ENCODE data around the gene GPI.

DNA sequence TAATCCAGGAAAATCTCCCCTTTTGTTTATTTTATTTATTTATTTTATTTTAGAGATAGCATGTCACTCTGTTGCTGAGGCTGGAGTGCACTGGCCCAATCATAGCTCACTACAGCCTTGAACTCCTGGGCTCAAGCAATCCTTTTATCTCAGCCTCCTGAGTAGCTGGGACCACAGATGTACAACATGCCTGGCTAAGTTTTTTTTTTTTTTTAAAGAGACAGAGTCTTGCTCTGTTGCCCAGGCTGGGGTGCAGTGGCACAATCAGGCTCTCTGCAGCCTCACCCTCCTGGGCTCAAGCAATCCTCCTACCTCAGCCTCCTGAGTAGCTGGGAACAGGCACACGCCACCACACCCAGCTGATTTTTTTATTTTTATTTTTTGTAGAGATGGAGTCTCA is 32.9 kb downstream of the GPI start:
- TF ChIP-seq, protein P1, sequence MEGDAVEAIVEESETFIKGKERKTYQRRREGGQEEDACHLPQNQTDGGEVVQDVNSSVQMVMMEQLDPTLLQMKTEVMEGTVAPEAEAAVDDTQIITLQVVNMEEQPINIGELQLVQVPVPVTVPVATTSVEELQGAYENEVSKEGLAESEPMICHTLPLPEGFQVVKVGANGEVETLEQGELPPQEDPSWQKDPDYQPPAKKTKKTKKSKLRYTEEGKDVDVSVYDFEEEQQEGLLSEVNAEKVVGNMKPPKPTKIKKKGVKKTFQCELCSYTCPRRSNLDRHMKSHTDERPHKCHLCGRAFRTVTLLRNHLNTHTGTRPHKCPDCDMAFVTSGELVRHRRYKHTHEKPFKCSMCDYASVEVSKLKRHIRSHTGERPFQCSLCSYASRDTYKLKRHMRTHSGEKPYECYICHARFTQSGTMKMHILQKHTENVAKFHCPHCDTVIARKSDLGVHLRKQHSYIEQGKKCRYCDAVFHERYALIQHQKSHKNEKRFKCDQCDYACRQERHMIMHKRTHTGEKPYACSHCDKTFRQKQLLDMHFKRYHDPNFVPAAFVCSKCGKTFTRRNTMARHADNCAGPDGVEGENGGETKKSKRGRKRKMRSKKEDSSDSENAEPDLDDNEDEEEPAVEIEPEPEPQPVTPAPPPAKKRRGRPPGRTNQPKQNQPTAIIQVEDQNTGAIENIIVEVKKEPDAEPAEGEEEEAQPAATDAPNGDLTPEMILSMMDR (IDR thresholded peaks at IDR 0.05; ENCODE audit: low read depth, low read length), result no peak
- TF ChIP-seq, protein P2, sequence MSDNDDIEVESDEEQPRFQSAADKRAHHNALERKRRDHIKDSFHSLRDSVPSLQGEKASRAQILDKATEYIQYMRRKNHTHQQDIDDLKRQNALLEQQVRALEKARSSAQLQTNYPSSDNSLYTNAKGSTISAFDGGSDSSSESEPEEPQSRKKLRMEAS (IDR thresholded peaks at IDR 0.05; ENCODE audit: low read depth, low read length), result no peak
